ENCODE measurements around the gene ZNF787.

ZNF787 gene

GRCh38 chr19:56137405-56137804 lies 16.3 kb upstream of the ZNF787 start:
- Histone ChIP-seq H3K27me3 (ENCODE audit: control insufficient read depth in 5 of 5, insufficient read depth in 4 of 5, low read length in 5 of 5) (no peaks in the 10 kb centered on the region), H3K4me1 (ENCODE audit: control insufficient read depth in 5 of 5, insufficient read depth in 5 of 5, low read length in 5 of 5) (peaks cover 3 to 34% (median 14%) of the 10 kb centered on the region in 5 donors), H3K9ac (ENCODE audit: low read length in 5 of 5) (no peak overlapping the region), H3K9me3 (ENCODE audit: control insufficient read depth in 5 of 5, low read length in 5 of 5) (no peaks in the 10 kb centered on the region), H3K4me3 (ENCODE audit: low read depth in 1 of 5, low read length in 5 of 5) (no peak overlapping the region), H3K27ac (ENCODE audit: low read depth, low read length) (no peak overlapping the region), H3K36me3 (ENCODE audit: control insufficient read depth in 5 of 5, insufficient read depth in 5 of 5, low read length in 5 of 5) (no peaks in the 10 kb centered on the region)

- H3K27ac ChIP-seq (ENCODE audit: low read depth, low read length) = no peak overlapping the region
- H3K4me1 ChIP-seq (ENCODE audit: control insufficient read depth in 5 of 5, insufficient read depth in 5 of 5, low read length in 5 of 5) = peaks cover 3 to 37% (median 19%) of the 10 kb centered on the region in 5 donors
Observed at GRCh38 chr19:56136362-56136761, 15.3 kb upstream of the ZNF787 start.

GRCh38 chr19:56134654-56134921 lies 13.5 kb upstream of the ZNF787 start:
- no peak overlapping the region for H3K27ac ChIP-seq (ENCODE audit: low read depth, low read length)

More at GRCh38 chr19:56136362-56136761, 15.3 kb upstream of the ZNF787 start:
- H3K4me3 ChIP-seq (ENCODE audit: low read depth in 1 of 5, low read length in 5 of 5) = no peak overlapping the region
- H3K27me3 ChIP-seq (ENCODE audit: control insufficient read depth in 5 of 5, insufficient read depth in 4 of 5, low read length in 5 of 5) = no peaks in the 10 kb centered on the region
- no peaks in the 10 kb centered on the region for H3K36me3 ChIP-seq (ENCODE audit: control insufficient read depth in 5 of 5, insufficient read depth in 5 of 5, low read length in 5 of 5)
- no peak overlapping the region for H3K9ac ChIP-seq (ENCODE audit: low read length in 5 of 5)
- no peaks in the 10 kb centered on the region for H3K9me3 ChIP-seq (ENCODE audit: control insufficient read depth in 5 of 5, low read length in 5 of 5)

GRCh38 chr19:56133858-56134653 lies 13.0 kb upstream of the ZNF787 start:
- Histone ChIP-seq H3K4me3 (ENCODE audit: low read depth in 1 of 5, low read length in 5 of 5) (no peak overlapping the region), H3K9me3 (ENCODE audit: control insufficient read depth in 5 of 5, low read length in 5 of 5) (no peaks in the 10 kb centered on the region), H3K27ac (ENCODE audit: low read depth, low read length) (no peak overlapping the region), H3K4me1 (ENCODE audit: control insufficient read depth in 5 of 5, insufficient read depth in 5 of 5, low read length in 5 of 5) (peaks cover 0 to 29% (median 11%) of the 10 kb centered on the region in 5 donors), H3K36me3 (ENCODE audit: control insufficient read depth in 5 of 5, insufficient read depth in 5 of 5, low read length in 5 of 5) (no peaks in the 10 kb centered on the region), H3K27me3 (ENCODE audit: control insufficient read depth in 5 of 5, insufficient read depth in 4 of 5, low read length in 5 of 5) (no peaks in the 10 kb centered on the region), H3K9ac (ENCODE audit: low read length in 5 of 5) (no peak overlapping the region)

More at GRCh38 chr19:56134654-56134921, 13.5 kb upstream of the ZNF787 start:
- H3K9me3 ChIP-seq (ENCODE audit: control insufficient read depth in 5 of 5, low read length in 5 of 5) = no peaks in the 10 kb centered on the region
- H3K9ac ChIP-seq (ENCODE audit: low read length in 5 of 5) = no peak overlapping the region
- H3K36me3 ChIP-seq (ENCODE audit: control insufficient read depth in 5 of 5, insufficient read depth in 5 of 5, low read length in 5 of 5) = no peaks in the 10 kb centered on the region
- H3K4me3 ChIP-seq (ENCODE audit: low read depth in 1 of 5, low read length in 5 of 5) = no peak overlapping the region
- peaks cover 0 to 29% (median 11%) of the 10 kb centered on the region in 5 donors for H3K4me1 ChIP-seq (ENCODE audit: control insufficient read depth in 5 of 5, insufficient read depth in 5 of 5, low read length in 5 of 5)
- H3K27me3 ChIP-seq (ENCODE audit: control insufficient read depth in 5 of 5, insufficient read depth in 4 of 5, low read length in 5 of 5) = no peaks in the 10 kb centered on the region

- Histone ChIP-seq H3K4me3 (ENCODE audit: low read depth in 1 of 5, low read length in 5 of 5) (peak overlapping the region in 1 of 5 donors; percentile 40), H3K4me1 (ENCODE audit: control insufficient read depth in 5 of 5, insufficient read depth in 5 of 5, low read length in 5 of 5) (peaks cover 0 to 22% (median 11%) of the 10 kb centered on the region in 5 donors), H3K36me3 (ENCODE audit: control insufficient read depth in 5 of 5, insufficient read depth in 5 of 5, low read length in 5 of 5) (no peaks in the 10 kb centered on the region), H3K9me3 (ENCODE audit: control insufficient read depth in 5 of 5, low read length in 5 of 5) (no peaks in the 10 kb centered on the region), H3K27ac (ENCODE audit: low read depth, low read length) (peak overlapping the region; percentile 17), H3K27me3 (ENCODE audit: control insufficient read depth in 5 of 5, insufficient read depth in 4 of 5, low read length in 5 of 5) (no peaks in the 10 kb centered on the region), H3K9ac (ENCODE audit: low read length in 5 of 5) (no peak overlapping the region)
Observed at GRCh38 chr19:56132316-56132822, 11.3 kb upstream of the ZNF787 start.

- no peaks in the 10 kb centered on the region for H3K27me3 ChIP-seq (ENCODE audit: control insufficient read depth in 5 of 5, insufficient read depth in 4 of 5, low read length in 5 of 5)
- H3K27ac ChIP-seq (ENCODE audit: low read depth, low read length) = peak overlapping the region; percentile 17
- H3K4me3 ChIP-seq (ENCODE audit: low read depth in 1 of 5, low read length in 5 of 5) = no peak overlapping the region
- no peaks in the 10 kb centered on the region for H3K36me3 ChIP-seq (ENCODE audit: control insufficient read depth in 5 of 5, insufficient read depth in 5 of 5, low read length in 5 of 5)
- no peaks in the 10 kb centered on the region for H3K9me3 ChIP-seq (ENCODE audit: control insufficient read depth in 5 of 5, low read length in 5 of 5)
- H3K4me1 ChIP-seq (ENCODE audit: control insufficient read depth in 5 of 5, insufficient read depth in 5 of 5, low read length in 5 of 5) = peaks cover 0 to 20% (median 11%) of the 10 kb centered on the region in 5 donors
- no peak overlapping the region for H3K9ac ChIP-seq (ENCODE audit: low read length in 5 of 5)
Observed at GRCh38 chr19:56131651-56132050, 10.6 kb upstream of the ZNF787 start.

GRCh38 chr19:56130006-56130405 lies 8.9 kb upstream of the ZNF787 start:
- peaks cover 0 to 20% (median 11%) of the 10 kb centered on the region in 5 donors for H3K4me1 ChIP-seq (ENCODE audit: control insufficient read depth in 5 of 5, insufficient read depth in 5 of 5, low read length in 5 of 5)
- no peak overlapping the region for H3K9ac ChIP-seq (ENCODE audit: low read length in 5 of 5)
- no peak overlapping the region for H3K4me3 ChIP-seq (ENCODE audit: low read depth in 1 of 5, low read length in 5 of 5)
- no peak overlapping the region for H3K27ac ChIP-seq (ENCODE audit: low read depth, low read length)
- H3K27me3 ChIP-seq (ENCODE audit: control insufficient read depth in 5 of 5, insufficient read depth in 4 of 5, low read length in 5 of 5) = no peaks in the 10 kb centered on the region
- no peaks in the 10 kb centered on the region for H3K36me3 ChIP-seq (ENCODE audit: control insufficient read depth in 5 of 5, insufficient read depth in 5 of 5, low read length in 5 of 5)
- H3K9me3 ChIP-seq (ENCODE audit: control insufficient read depth in 5 of 5, low read length in 5 of 5) = no peaks in the 10 kb centered on the region

GRCh38 chr19:56126983-56127780 lies 6.1 kb upstream of the ZNF787 start:
- no peaks in the 10 kb centered on the region for H3K9me3 ChIP-seq (ENCODE audit: control insufficient read depth in 5 of 5, low read length in 5 of 5)
- H3K27me3 ChIP-seq (ENCODE audit: control insufficient read depth in 5 of 5, insufficient read depth in 4 of 5, low read length in 5 of 5) = no peaks in the 10 kb centered on the region

GRCh38 chr19:56125806-56126590 lies 4.9 kb upstream of the ZNF787 start:
- H3K27me3 ChIP-seq (ENCODE audit: control insufficient read depth in 5 of 5, insufficient read depth in 4 of 5, low read length in 5 of 5) = no peaks in the 10 kb centered on the region
- peaks cover 3 to 7% (median 6%) of the 10 kb centered on the region in 5 donors for H3K4me1 ChIP-seq (ENCODE audit: control insufficient read depth in 5 of 5, insufficient read depth in 5 of 5, low read length in 5 of 5)
- no peak overlapping the region for H3K9ac ChIP-seq (ENCODE audit: low read length in 5 of 5)
- no peak overlapping the region for H3K4me3 ChIP-seq (ENCODE audit: low read depth in 1 of 5, low read length in 5 of 5)
- H3K27ac ChIP-seq (ENCODE audit: low read depth, low read length) = no peak overlapping the region
- H3K36me3 ChIP-seq (ENCODE audit: control insufficient read depth in 5 of 5, insufficient read depth in 5 of 5, low read length in 5 of 5) = no peaks in the 10 kb centered on the region
- no peaks in the 10 kb centered on the region for H3K9me3 ChIP-seq (ENCODE audit: control insufficient read depth in 5 of 5, low read length in 5 of 5)

More at GRCh38 chr19:56126983-56127780, 6.1 kb upstream of the ZNF787 start:
- Histone ChIP-seq H3K27ac (ENCODE audit: low read depth, low read length) (no peak overlapping the region), H3K9ac (ENCODE audit: low read length in 5 of 5) (no peak overlapping the region), H3K4me3 (ENCODE audit: low read depth in 1 of 5, low read length in 5 of 5) (no peak overlapping the region), H3K4me1 (ENCODE audit: control insufficient read depth in 5 of 5, insufficient read depth in 5 of 5, low read length in 5 of 5) (peaks cover 0 to 8% (median 6%) of the 10 kb centered on the region in 5 donors), H3K36me3 (ENCODE audit: control insufficient read depth in 5 of 5, insufficient read depth in 5 of 5, low read length in 5 of 5) (no peaks in the 10 kb centered on the region)

Measured in subcutaneous abdominal adipose tissue (tissue), 5 donors.